Endothelial cell of umbilical vein (primary cell): Measurements from ENCODE around the gene RFESD.

Experiments
- CTCF ChIP-seq, 2 donors: IDR thresholded peaks; 1 replicate in 1 of 2; 2 replicates in 1 of 2; pipeline ENCODE4 v1.5.1; 2011; ENCODE audit warnings: low read length in 2 of 2, mild to moderate bottlenecking in 2 of 2, moderate library complexity in 2 of 2, control low read depth in 1 of 2, inconsistent platforms in 1 of 2, low read depth in 1 of 2; ENCODE audit not compliant: insufficient read depth in 1 of 2; ENCODE audit errors: extremely low read depth in 1 of 2
- EZH2 ChIP-seq: IDR thresholded peaks from 2 replicates; pipeline ENCODE4 v1.6.1; 2012; ENCODE audit warnings: borderline replicate concordance, low read depth, mild to moderate bottlenecking, moderate library complexity, low read length, inconsistent platforms; ENCODE audit not compliant: severe bottlenecking
- MAX ChIP-seq: IDR thresholded peaks from 2 replicates; pipeline ENCODE4 v1.6.1; 2011; ENCODE audit not compliant: insufficient read depth, insufficient read length
- POLR2A ChIP-seq: IDR thresholded peaks from 2 replicates; pipeline ENCODE4 v1.6.1; 2012; ENCODE audit warnings: low read depth, mild to moderate bottlenecking, control low read depth, low read length
- POLR2AphosphoS5 ChIP-seq: IDR thresholded peaks from 2 replicates; pipeline ENCODE4 v1.6.1; 2012; ENCODE audit warnings: low read depth, mild to moderate bottlenecking, control low read depth, low read length, moderate library complexity; ENCODE audit not compliant: insufficient read depth

GRCh38 chr5:95655575-95655974 lies 9.0 kb downstream of the RFESD start:
- TF ChIP-seq POLR2A (no peak), CTCF (IDR thresholded peaks at IDR 0.05; ENCODE audit: extremely low read depth in 1 of 2, insufficient read depth in 1 of 2, low read depth in 1 of 2, low read length in 2 of 2) (no peak), EZH2 (no peak), POLR2AphosphoS5 (no peak), MAX (no peak)
